ENCODE data around the gene RBM20. TPM values are rescaled to one million over a fixed set of nuclear protein-coding genes. Genes with fewer than 3 reads are reported as not detected.

RBM20 gene
- total and polyA plus RNA-seq, 2 experiments from 2014 or later: 0.05 to 0.17 TPM

DNA sequence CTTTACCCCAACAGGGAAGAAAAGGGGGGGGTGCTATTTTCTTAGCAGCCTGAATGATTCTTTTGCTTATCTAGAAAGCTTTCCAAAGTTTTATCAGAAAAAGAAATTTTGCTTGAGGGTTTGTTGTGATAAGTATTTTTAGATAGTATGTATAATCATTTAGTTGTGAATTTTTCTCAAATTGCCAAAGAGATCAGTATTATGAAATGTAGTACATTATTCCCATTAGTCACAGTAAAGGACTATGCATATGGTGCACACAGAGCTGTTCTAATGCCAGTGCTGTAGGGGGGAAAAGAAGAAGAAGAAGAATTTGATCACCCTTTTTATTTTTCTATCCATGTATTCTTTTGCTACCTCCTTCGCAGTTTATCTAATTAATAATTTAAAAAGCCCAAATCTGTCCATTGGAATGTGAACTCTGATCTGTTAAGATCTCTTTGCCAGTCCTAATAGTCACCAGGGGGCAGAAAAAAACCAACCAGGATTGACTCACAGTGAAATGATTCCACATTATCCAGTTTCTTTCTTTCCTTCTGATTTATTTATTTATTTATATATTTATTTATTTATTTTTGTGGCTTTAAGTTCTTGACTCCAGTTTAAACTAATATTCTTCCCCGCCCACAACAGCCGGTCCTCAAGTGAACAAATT lies 4.7 kb downstream of the RBM20 start (continued):
- TF ChIP-seq EZH2 (IDR thresholded peaks at IDR 0.05; ENCODE audit: low read depth, unreplicated experiment): no peak
- TF ChIP-seq CTCF (conservative IDR thresholded peaks at IDR 0.05; ENCODE audit: low read depth in 2 of 2): no peak; a peak in 1 of 4 replicates
- TF ChIP-seq ETS1 (IDR thresholded peaks at IDR 0.05): no peak
- no peak for TF ChIP-seq EZH2phosphoT487 (IDR thresholded peaks at IDR 0.05; ENCODE audit: unreplicated experiment)
- TF ChIP-seq, protein P1, sequence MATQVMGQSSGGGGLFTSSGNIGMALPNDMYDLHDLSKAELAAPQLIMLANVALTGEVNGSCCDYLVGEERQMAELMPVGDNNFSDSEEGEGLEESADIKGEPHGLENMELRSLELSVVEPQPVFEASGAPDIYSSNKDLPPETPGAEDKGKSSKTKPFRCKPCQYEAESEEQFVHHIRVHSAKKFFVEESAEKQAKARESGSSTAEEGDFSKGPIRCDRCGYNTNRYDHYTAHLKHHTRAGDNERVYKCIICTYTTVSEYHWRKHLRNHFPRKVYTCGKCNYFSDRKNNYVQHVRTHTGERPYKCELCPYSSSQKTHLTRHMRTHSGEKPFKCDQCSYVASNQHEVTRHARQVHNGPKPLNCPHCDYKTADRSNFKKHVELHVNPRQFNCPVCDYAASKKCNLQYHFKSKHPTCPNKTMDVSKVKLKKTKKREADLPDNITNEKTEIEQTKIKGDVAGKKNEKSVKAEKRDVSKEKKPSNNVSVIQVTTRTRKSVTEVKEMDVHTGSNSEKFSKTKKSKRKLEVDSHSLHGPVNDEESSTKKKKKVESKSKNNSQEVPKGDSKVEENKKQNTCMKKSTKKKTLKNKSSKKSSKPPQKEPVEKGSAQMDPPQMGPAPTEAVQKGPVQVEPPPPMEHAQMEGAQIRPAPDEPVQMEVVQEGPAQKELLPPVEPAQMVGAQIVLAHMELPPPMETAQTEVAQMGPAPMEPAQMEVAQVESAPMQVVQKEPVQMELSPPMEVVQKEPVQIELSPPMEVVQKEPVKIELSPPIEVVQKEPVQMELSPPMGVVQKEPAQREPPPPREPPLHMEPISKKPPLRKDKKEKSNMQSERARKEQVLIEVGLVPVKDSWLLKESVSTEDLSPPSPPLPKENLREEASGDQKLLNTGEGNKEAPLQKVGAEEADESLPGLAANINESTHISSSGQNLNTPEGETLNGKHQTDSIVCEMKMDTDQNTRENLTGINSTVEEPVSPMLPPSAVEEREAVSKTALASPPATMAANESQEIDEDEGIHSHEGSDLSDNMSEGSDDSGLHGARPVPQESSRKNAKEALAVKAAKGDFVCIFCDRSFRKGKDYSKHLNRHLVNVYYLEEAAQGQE (IDR thresholded peaks at IDR 0.05; ENCODE audit: unreplicated experiment): no peak
- TF ChIP-seq CREB1 (CRISPR knock-in tag; IDR thresholded peaks at IDR 0.05; ENCODE audit: low read depth): no peak

DNA sequence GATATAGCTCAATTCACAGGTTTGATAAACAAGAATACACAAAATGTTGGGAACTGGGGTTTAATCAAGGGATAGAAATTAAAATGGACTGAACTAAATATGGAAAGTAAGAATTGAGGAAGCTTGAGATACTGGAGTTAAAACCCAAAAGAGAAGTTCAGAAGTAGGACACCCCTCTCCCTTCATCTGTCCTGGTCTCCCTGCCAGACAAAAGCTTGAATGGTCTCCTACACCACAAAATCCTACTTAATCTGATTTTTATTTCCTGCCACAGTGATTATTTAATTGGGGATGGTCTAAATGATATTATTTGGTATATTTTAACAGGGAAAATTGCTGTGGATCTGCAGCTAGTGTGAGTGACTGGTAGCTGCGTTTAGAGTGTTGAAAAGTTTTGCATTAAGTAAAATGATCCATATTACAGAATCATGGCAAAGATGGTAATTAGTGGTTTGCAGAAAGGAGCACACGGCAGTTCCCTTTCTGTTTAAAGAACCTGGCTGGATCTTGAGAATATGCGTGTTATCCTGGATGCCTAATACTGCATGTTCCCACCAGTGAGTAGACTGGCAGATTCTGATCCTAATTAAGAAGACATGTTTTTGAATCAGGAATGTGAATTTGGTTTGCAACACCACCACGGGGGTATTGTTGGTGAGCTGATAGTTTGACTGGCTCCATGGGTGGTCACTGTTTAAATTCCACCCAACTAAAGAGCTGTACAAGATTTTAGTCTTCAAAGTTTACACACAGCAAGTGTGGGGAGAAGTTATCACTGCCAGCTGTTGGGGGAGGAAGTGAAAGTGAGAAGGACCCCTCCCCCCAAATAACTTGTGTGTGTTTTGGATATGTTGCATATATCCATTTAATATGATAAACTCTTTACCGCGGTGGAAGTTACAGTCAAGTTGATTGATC lies 5.5 kb downstream of the RBM20 start:
- DNase-seq (ENCODE audit: low spot score) (no peak), ATAC-seq (no peak)
- peaks cover 25% of the 10 kb centered on the region for H3K4me1 Mint-ChIP-seq
- Histone ChIP-seq H3K27ac (ENCODE audit: low read depth) (no peak overlapping the region), H3F3A (replicated peaks; ENCODE audit: low read depth) (no peaks in the 10 kb centered on the region), H3K36me3 (ENCODE audit: insufficient read depth) (no peaks in the 10 kb centered on the region), H4K20me1 (replicated peaks; ENCODE audit: insufficient read depth) (no peaks in the 10 kb centered on the region), H3K4me2 (no peak overlapping the region), H3K9me2 (ENCODE audit: insufficient read depth) (no peaks in the 10 kb centered on the region), H3K4me3 (no peak overlapping the region), H3K79me2 (replicated peaks; ENCODE audit: insufficient read depth) (no peaks in the 10 kb centered on the region), H3K4me1 (ENCODE audit: insufficient read depth) (peaks cover 14% of the 10 kb centered on the region), H3K27me3 (ENCODE audit: insufficient read depth) (peaks cover 31% of the 10 kb centered on the region), H2AFZ (no peak overlapping the region)
- no peak overlapping the region for H3K27ac Mint-ChIP-seq
- no peak overlapping the region for H3K4me3 Mint-ChIP-seq
- no peaks in the 10 kb centered on the region for H3K9me3 Mint-ChIP-seq
- no peaks in the 10 kb centered on the region; the same call in 2 of the 3 replicates for H3K36me3 Mint-ChIP-seq (ENCODE audit: low read depth)
- peaks cover 11% of the 10 kb centered on the region for H3K27me3 Mint-ChIP-seq (ENCODE audit: insufficient read depth, low read depth, poor library complexity)
- TF ChIP-seq CREB1 (CRISPR knock-in tag; IDR thresholded peaks at IDR 0.05; ENCODE audit: low read depth) (no peak), NANOG (IDR thresholded peaks at IDR 0.05; ENCODE audit: borderline replicate concordance) (no peak), ZNF331 (CRISPR knock-in tag; IDR thresholded peaks at IDR 0.05; ENCODE audit: low read depth) (no peak), EZH2phosphoT487 (IDR thresholded peaks at IDR 0.05; ENCODE audit: unreplicated experiment) (no peak), CTCF (conservative IDR thresholded peaks at IDR 0.05; ENCODE audit: low read depth in 2 of 2) (no peak)
- TF ChIP-seq, protein P1 (IDR thresholded peaks at IDR 0.05; ENCODE audit: unreplicated experiment): no peak

Data from GM23338 (cell line).